Uterus (tissue), 4 donors: ENCODE data around the gene ARSG. TPM values are rescaled to one million over a fixed set of nuclear protein-coding genes. Genes with fewer than 3 reads are reported as not detected.
"Not testable (repeated sequence)": the region's sequence is repeated elsewhere in the genome, so short reads cannot be mapped to it uniquely, and the experiment has no call there.

Experiments
- DNase-seq, 2 donors: peaks; one replicate each; pipeline ENCODE4 v3.0.0-alpha.2; 2019 to 2020
- H3K27ac ChIP-seq, 2 donors: fragments of 200-600 bp; sonication (generic); 1 replicate in 1 of 2; 2 replicates in 1 of 2; pipeline ENCODE4 v1.5.1; 2016 to 2018
- H3K27me3 ChIP-seq, 2 donors: fragments of 200-600 bp; sonication (generic); one replicate each; pipeline ENCODE4 v1.5.1; 2018 to 2019; ENCODE audit warnings: control low read depth in 1 of 2
- H3K36me3 ChIP-seq, 2 donors: fragments of 200-600 bp; sonication (generic); one replicate each; pipeline ENCODE4 v1.5.1; 2019; ENCODE audit warnings: control low read depth in 1 of 2
- H3K4me1 ChIP-seq, 2 donors: fragments of 200-600 bp; sonication (generic); one replicate each; pipeline ENCODE4 v1.5.1; 2018 to 2019; ENCODE audit warnings: control low read depth in 1 of 2
- H3K4me3 ChIP-seq, 2 donors: fragments of 200-600 bp; sonication (generic); 1 replicate in 1 of 2; 2 replicates in 1 of 2; pipeline ENCODE4 v1.5.1; 2018 to 2019; ENCODE audit warnings: mild to moderate bottlenecking in 1 of 2
- H3K9me3 ChIP-seq, 2 donors: fragments of 200-600 bp; sonication (generic); one replicate each; pipeline ENCODE4 v1.5.1; 2019; ENCODE audit warnings: control low read depth in 1 of 2
- POLR2A ChIP-seq, 2 donors: fragments of 450-650 bp; IDR thresholded peaks; one replicate each; pipeline ENCODE4 v1.6.1; 2016; ENCODE audit warnings: antibody characterized with exemption in 2 of 2, mild to moderate bottlenecking in 1 of 2, moderate library complexity in 1 of 2
- intact Hi-C: fragments of 100-400 bp; cut with DNase I; formaldehyde crosslinking; loops from one replicate; pipeline ENCODE4 v1.15.1; 2023; ENCODE audit warnings: low total_unique reads
- total RNA-seq, 4 donors: library from RNA; depleted of rRNA in 3 of 4; stranded (reverse); fragments of >200 nt in 3 of 4; gene quantifications; one replicate each; pipeline versions ENCODE4 v1.1.0 to v1.2.4, GENCODE V29; 2014 to 2023
- TF ChIP-seq, protein P1 (sequence below), 4 experiments: fragments of 200-600 bp in 2 of 4; fragments of 450-650 bp in 2 of 4; sonication (generic) in 2 of 4; IDR thresholded peaks; one replicate each; pipeline ENCODE4 v1.5.1; 2016 to 2019; ENCODE audit warnings: antibody characterized with exemption in 4 of 4, mild to moderate bottlenecking in 2 of 4, moderate library complexity in 1 of 4
- donor health status: DM: yes; HTN: yes; CAD: no.

ARSG gene
- total RNA-seq, 4 donors from 2014 or later = 0.59 to 6.4 (median 5.7) TPM

DNA sequence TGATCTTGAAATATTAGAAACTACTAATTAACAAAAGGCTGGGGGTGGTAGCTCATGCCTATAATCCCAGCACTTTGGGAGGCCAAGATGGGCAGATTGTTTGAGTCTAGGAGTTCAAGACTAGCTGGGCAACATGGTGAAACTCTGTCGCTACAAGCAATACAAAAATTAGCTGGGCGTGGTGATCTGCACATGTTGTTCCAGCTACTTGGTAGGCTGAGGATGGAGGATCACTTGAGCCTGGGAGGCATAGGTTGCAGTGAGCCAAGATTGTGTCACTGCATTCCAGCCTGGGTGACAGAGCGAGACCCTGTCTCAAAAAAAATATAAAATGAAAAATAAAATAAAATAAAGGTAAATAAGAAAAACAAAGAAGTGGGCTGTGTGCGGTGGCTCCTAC lies 66.6 kb downstream of the ARSG start:
- intact Hi-C loops = no loop called here
- no peaks in the 10 kb centered on the region for H3K27me3 ChIP-seq

DNA sequence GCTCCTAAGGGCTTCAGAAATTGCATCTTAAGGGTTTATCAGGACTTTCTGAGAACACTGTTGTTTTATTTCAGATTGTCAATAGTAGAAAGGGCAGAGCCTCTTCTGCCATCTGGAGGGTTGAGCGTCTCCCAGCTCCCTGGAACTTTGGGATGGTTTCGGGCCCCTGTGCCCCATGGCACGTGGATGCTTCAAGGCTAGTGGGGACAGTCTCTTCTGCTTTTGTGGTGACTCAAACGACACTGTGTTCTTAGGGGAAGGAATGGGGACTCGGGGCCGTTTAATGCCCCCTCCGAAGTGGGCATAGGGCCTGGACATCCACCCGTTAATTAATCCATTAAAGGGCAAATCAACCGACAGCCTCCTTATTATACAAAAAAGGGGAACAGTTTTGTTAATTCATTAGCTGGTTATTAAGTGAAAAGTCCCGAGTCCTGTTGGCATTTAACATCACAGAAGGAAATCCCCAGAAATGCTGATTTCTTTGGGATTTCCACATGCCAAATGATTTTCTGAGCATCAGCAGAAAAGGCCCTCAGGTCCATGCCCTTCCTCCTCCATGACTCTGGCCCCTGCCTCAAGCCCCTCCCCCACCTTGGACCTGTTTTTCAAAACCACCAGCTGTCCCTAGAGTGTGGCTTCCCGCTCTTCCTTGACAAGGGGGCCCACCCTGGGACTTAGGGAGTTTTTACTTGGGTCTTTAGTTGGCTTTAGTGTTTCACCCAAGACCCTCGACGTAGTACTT lies 68.7 kb downstream of the ARSG start:
- TF ChIP-seq, protein P1, sequence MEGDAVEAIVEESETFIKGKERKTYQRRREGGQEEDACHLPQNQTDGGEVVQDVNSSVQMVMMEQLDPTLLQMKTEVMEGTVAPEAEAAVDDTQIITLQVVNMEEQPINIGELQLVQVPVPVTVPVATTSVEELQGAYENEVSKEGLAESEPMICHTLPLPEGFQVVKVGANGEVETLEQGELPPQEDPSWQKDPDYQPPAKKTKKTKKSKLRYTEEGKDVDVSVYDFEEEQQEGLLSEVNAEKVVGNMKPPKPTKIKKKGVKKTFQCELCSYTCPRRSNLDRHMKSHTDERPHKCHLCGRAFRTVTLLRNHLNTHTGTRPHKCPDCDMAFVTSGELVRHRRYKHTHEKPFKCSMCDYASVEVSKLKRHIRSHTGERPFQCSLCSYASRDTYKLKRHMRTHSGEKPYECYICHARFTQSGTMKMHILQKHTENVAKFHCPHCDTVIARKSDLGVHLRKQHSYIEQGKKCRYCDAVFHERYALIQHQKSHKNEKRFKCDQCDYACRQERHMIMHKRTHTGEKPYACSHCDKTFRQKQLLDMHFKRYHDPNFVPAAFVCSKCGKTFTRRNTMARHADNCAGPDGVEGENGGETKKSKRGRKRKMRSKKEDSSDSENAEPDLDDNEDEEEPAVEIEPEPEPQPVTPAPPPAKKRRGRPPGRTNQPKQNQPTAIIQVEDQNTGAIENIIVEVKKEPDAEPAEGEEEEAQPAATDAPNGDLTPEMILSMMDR (IDR thresholded peaks at IDR 0.05) = no peak
- no peak for TF ChIP-seq POLR2A (IDR thresholded peaks at IDR 0.05)

More for the DNA sequence above, 66.6 kb downstream of the ARSG start:
- no peaks in the 10 kb centered on the region for H3K9me3 ChIP-seq
- H3K4me3 ChIP-seq = no peak overlapping the region
- no peaks in the 10 kb centered on the region for H3K4me1 ChIP-seq
- TF ChIP-seq POLR2A (IDR thresholded peaks at IDR 0.05) = no peak
- DNase-seq = no peak
- no peak overlapping the region for H3K27ac ChIP-seq
- H3K36me3 ChIP-seq = no peaks in the 10 kb centered on the region

DNA sequence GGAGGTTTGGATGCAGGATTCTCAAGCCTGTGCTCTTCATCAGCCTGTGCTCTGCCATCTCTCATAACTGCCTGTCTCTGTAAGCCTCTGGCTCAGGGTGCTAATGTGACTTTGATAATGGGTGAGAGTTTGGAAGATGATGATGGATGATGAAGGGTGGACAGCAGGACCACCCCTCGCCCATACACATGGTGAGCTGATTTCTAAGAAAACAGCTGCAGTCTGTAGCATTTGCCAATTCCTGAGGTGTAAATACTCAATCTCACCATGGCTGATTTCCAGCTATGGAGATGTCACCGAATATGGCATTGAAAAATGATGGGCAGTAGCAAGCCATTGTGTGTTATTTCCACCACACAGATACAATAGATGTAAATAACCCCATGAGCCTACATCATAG lies 74.2 kb downstream of the ARSG start:
- Histone ChIP-seq H3K4me3 (no peak overlapping the region), H3K9me3 (no peaks in the 10 kb centered on the region), H3K27me3 (no peaks in the 10 kb centered on the region), H3K36me3 (no peaks in the 10 kb centered on the region), H3K27ac (no peak overlapping the region), H3K4me1 (no peaks in the 10 kb centered on the region)
- TF ChIP-seq, protein P1 (IDR thresholded peaks at IDR 0.05) = no peak
- TF ChIP-seq POLR2A (IDR thresholded peaks at IDR 0.05) = no peak
- intact Hi-C loops = no loop called here
- DNase-seq = no peak

More for the DNA sequence above, 68.7 kb downstream of the ARSG start:
- no peak overlapping the region for H3K4me3 ChIP-seq
- DNase-seq = no peak
- H3K9me3 ChIP-seq = no peaks in the 10 kb centered on the region
- no peaks in the 10 kb centered on the region for H3K36me3 ChIP-seq
- H3K27me3 ChIP-seq = no peaks in the 10 kb centered on the region
- H3K27ac ChIP-seq = no peak overlapping the region
- no peaks in the 10 kb centered on the region for H3K4me1 ChIP-seq
- intact Hi-C loops = no loop called here

DNA sequence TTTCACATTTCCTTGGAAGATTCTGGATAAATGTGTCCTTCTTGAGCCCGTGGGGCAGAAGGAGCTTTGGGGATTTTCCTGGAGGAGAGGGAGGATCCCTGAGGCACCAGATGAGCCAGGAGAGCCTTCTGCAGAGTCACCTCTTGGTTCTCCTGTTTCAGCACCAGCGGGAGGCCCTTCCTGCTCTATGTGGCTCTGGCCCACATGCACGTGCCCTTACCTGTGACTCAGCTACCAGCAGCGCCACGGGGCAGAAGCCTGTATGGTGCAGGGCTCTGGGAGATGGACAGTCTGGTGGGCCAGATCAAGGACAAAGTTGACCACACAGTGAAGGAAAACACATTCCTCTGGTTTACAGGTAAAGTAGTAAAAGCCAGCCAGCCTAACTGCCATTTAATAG lies 77.1 kb downstream of the ARSG start:
- no peak for DNase-seq
- TF ChIP-seq, protein P1 (IDR thresholded peaks at IDR 0.05) = no peak
- no peak for TF ChIP-seq POLR2A (IDR thresholded peaks at IDR 0.05)
- intact Hi-C loops = no loop called here

DNA sequence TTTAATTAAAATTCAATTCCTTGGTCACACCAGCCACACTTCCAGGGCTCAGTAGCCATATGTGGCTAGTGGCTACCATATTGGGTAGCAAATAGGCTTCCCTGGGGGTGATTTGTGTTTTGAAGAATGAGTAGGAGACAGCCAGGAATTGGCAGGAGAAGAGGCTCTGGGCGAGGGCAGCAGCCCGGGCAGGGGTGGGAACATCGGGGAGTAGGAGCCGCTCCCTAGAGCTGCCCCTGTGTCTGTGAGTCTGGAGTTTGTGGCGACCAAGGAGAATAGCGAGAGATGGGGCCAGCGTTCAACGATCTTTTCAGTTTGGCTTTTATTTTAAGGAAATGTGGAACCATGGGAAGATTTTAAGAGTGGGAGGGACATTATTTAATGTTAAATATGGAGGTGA lies 84.3 kb downstream of the ARSG start:
- no peak for DNase-seq
- no peak overlapping the region for H3K27ac ChIP-seq
- no peaks in the 10 kb centered on the region for H3K9me3 ChIP-seq
- no peak for TF ChIP-seq POLR2A (IDR thresholded peaks at IDR 0.05)
- TF ChIP-seq, protein P1 (IDR thresholded peaks at IDR 0.05) = no peak
- no peaks in the 10 kb centered on the region for H3K27me3 ChIP-seq
- H3K4me3 ChIP-seq = no peak overlapping the region
- intact Hi-C loops = no loop called here
- H3K36me3 ChIP-seq = no peaks in the 10 kb centered on the region
- H3K4me1 ChIP-seq = peaks cover 0 to 12% of the 10 kb centered on the region in 2 donors

More for the DNA sequence above, 77.1 kb downstream of the ARSG start:
- Histone ChIP-seq H3K4me3 (no peak overlapping the region), H3K27me3 (no peaks in the 10 kb centered on the region), H3K27ac (no peak overlapping the region), H3K36me3 (no peaks in the 10 kb centered on the region), H3K4me1 (no peaks in the 10 kb centered on the region), H3K9me3 (no peaks in the 10 kb centered on the region)

DNA sequence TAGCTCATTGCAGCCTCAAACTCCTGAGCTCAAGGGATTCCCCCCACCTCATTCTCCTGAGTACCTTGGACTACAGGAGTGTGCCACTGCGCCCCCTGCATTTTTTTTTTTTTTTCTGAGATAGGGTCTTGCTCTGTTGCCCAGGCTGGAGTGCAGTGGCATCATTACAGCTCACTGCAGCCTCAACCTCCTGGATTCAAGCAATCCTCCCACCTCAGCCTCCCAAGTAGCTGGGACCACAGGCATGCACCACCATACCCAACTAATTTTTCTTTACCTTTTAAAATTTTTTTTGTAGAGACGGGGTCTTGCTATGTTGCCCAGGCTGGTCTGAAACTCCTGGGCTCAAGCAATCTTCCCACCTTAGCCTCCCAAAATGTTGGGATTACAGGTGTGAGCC lies 84.9 kb downstream of the ARSG start:
- H3K36me3 ChIP-seq, intact Hi-C loops, H3K4me3 ChIP-seq, H3K27me3 ChIP-seq, H3K9me3 ChIP-seq, DNase-seq: not testable (repeated sequence)
- peaks cover 0 to 12% of the 10 kb centered on the region in 2 donors for H3K4me1 ChIP-seq
- peak overlapping the region in 1 of 2 donors; percentile 97 for H3K27ac ChIP-seq
